B cell (primary cell): ENCODE measurements around the gene RCN2. TPM values are rescaled to one million over a fixed set of nuclear protein-coding genes. Genes with fewer than 3 reads are reported as not detected.

ENCODE experiments used
- ATAC-seq: fragments of 200-7000 bp; cut with Tn5 transposase; one replicate; pipeline ENCODE4 v1.10.0; 2021; ENCODE audit warnings: low read depth, mild to moderate bottlenecking, moderate number of reproducible peaks, moderate library complexity
- CTCF ChIA-PET: fragments of 350-600 bp; sonication (Branson Sonifier 250); formaldehyde crosslinking; loops from one replicate; lab custom pipeline; 2021; ENCODE audit warnings: antibody characterized with exemption, inconsistent platforms; lab: Charles Lee
- POLR2A ChIA-PET: fragments of 350-600 bp; sonication (Branson Sonifier 250); formaldehyde crosslinking; loops from one replicate; lab custom pipeline; 2021; ENCODE audit warnings: antibody characterized with exemption; lab: Charles Lee
- DNase-seq: peaks from one replicate; pipeline ENCODE4 v3.0.0; 2013
- H2AFZ ChIP-seq: 2 replicates; pipeline ENCODE4 v1.6.1; 2012; ENCODE audit warnings: mild to moderate bottlenecking, low read depth, low read length; ENCODE audit not compliant: insufficient read depth, poor library complexity, severe bottlenecking
- H3K27ac ChIP-seq, 2 donors: 1 replicate in 1 of 2; 2 replicates in 1 of 2; pipeline ENCODE4 v1.5.1; 2012 to 2013; ENCODE audit warnings: low read length in 2 of 2, mild to moderate bottlenecking in 2 of 2, moderate library complexity in 1 of 2
- H3K27me3 ChIP-seq, 4 experiments: fragments of 200-600 bp in 1 of 4; sonication (generic) in 1 of 4; replicated peaks in 1 of 4; 1 replicate in 2 of 4; 2 replicates in 2 of 4; pipeline versions ENCODE4 v1.6.1 to v1.7.0; 2013 to 2016; ENCODE audit warnings: low read length in 3 of 4, mild to moderate bottlenecking in 2 of 4, mixed read lengths in 1 of 4, moderate library complexity in 1 of 4; ENCODE audit not compliant: insufficient read depth in 4 of 4, control insufficient read depth in 3 of 4; ENCODE audit errors: control extremely low read depth in 1 of 4
- H3K36me3 ChIP-seq, 2 experiments: replicated peaks in 1 of 2; 1 replicate in 1 of 2; 2 replicates in 1 of 2; pipeline versions ENCODE4 v1.6.1 to v1.7.1; 2013; ENCODE audit warnings: low read length in 1 of 2; ENCODE audit not compliant: insufficient read depth in 2 of 2, control insufficient read depth in 1 of 2; ENCODE audit errors: control extremely low read depth in 1 of 2, extremely low read depth in 1 of 2
- H3K4me1 ChIP-seq, 2 donors: fragments of 200-600 bp in 1 of 2; sonication (generic) in 1 of 2; 1 replicate in 1 of 2; 2 replicates in 1 of 2; pipeline versions ENCODE4 v1.5.1 to v1.6.1; 2013 to 2017; ENCODE audit warnings: low read length in 2 of 2; ENCODE audit not compliant: control insufficient read depth in 2 of 2, insufficient read depth in 2 of 2
- H3K4me2 ChIP-seq: replicated peaks from 2 replicates; pipeline ENCODE3; 2012; ENCODE audit warnings: mild to moderate bottlenecking, low read depth, low read length; ENCODE audit not compliant: poor library complexity, severe bottlenecking
- H3K4me3 ChIP-seq, 5 experiments: fragments of 200-600 bp in 1 of 5; sonication (generic) in 1 of 5; 1 replicate in 3 of 5; 2 replicates in 2 of 5; pipeline versions ENCODE4 v1.5.1 to v1.7.0; 2011 to 2016; ENCODE audit warnings: low read length in 4 of 5, mild to moderate bottlenecking in 4 of 5, low read depth in 2 of 5, control low read depth in 1 of 5, moderate library complexity in 1 of 5; ENCODE audit not compliant: insufficient read depth in 1 of 5; ENCODE audit errors: control extremely low read depth in 1 of 5, extremely low read depth in 1 of 5
- H3K79me2 ChIP-seq: fragments of 200-600 bp; sonication (generic); one replicate; pipeline ENCODE4 v1.6.0; 2016; ENCODE audit warnings: low read length; ENCODE audit not compliant: control insufficient read depth, insufficient read depth
- H3K9ac ChIP-seq: fragments of 200-600 bp; sonication (generic); 2 replicates; pipeline ENCODE4 v1.6.1; 2017; ENCODE audit warnings: mild to moderate bottlenecking, low read length, moderate library complexity
- H3K9me3 ChIP-seq, 3 donors: one replicate each; pipeline versions ENCODE4 v1.6.1 to v1.7.1; 2013; ENCODE audit warnings: low read length in 2 of 3; ENCODE audit not compliant: control insufficient read depth in 2 of 3, insufficient read depth in 1 of 3; ENCODE audit errors: control extremely low read depth in 1 of 3
- H4K20me1 ChIP-seq: 2 replicates; pipeline ENCODE4 v1.6.0; 2012; ENCODE audit warnings: mild to moderate bottlenecking, low read length; ENCODE audit not compliant: insufficient read depth, control insufficient read depth, poor library complexity, severe bottlenecking
- H3K27ac Mint-ChIP-seq: one replicate; pipeline ENCODE4 v1.8.0; 2021; ENCODE audit warnings: mixed read lengths
- H3K27me3 Mint-ChIP-seq: one replicate; pipeline ENCODE4 v1.8.0; 2021; ENCODE audit warnings: mixed read lengths
- H3K4me1 Mint-ChIP-seq: one replicate; pipeline ENCODE4 v1.8.0; 2021; ENCODE audit warnings: mixed read lengths
- H3K4me3 Mint-ChIP-seq: one replicate; pipeline ENCODE4 v1.8.0; 2021; ENCODE audit warnings: mixed read lengths
- H3K9me3 Mint-ChIP-seq: one replicate; pipeline ENCODE4 v1.8.0; 2022; ENCODE audit warnings: mixed read lengths; ENCODE audit not compliant: insufficient read depth
- EZH2 ChIP-seq: IDR thresholded peaks from 2 replicates; pipeline ENCODE4 v1.6.1; 2012; ENCODE audit warnings: borderline replicate concordance, low read depth, mild to moderate bottlenecking, moderate library complexity, low read length; ENCODE audit not compliant: insufficient read depth, poor library complexity, severe bottlenecking
- WGBS: methylation state at CpG from one replicate; pipeline ENCODE4 v1.1.5; 2013; ENCODE audit warnings: missing lambda C conversion rate; ENCODE audit not compliant: insufficient coverage; 5-methylcytosine and 5-hydroxymethylcytosine counted together
- intact Hi-C: fragments of 100-400 bp; cut with micrococcal nuclease; formaldehyde crosslinking; loops from one replicate; pipeline ENCODE4 v1.10.0; 2022
- polyA plus RNA-seq: library from polyadenylated mRNA; depleted of rRNA; stranded (reverse); fragments of >200 nt; gene quantifications from 2 replicates; pipeline ENCODE4 v1.2.3, GENCODE V29; 2012
- total RNA-seq, 2 donors: library from RNA; stranded (reverse); fragments of 120-200 nt in 1 of 2; gene quantifications; 1 replicate in 1 of 2; 2 replicates in 1 of 2; pipeline versions ENCODE4 v1.2.3 to v1.2.4, GENCODE V29; 2013 to 2022
- TF ChIP-seq, protein P1 (sequence below): fragments of 200-600 bp; IDR thresholded peaks from one replicate; pipeline ENCODE4 v1.8.0; 2022; ENCODE audit warnings: antibody characterized with exemption, mild to moderate bottlenecking

RCN2 gene
- total and polyA plus RNA-seq, 2 donors (not counting 1 experiment from before 2014, with no cell fraction given): 16.7 to 27.8 TPM

DNA sequence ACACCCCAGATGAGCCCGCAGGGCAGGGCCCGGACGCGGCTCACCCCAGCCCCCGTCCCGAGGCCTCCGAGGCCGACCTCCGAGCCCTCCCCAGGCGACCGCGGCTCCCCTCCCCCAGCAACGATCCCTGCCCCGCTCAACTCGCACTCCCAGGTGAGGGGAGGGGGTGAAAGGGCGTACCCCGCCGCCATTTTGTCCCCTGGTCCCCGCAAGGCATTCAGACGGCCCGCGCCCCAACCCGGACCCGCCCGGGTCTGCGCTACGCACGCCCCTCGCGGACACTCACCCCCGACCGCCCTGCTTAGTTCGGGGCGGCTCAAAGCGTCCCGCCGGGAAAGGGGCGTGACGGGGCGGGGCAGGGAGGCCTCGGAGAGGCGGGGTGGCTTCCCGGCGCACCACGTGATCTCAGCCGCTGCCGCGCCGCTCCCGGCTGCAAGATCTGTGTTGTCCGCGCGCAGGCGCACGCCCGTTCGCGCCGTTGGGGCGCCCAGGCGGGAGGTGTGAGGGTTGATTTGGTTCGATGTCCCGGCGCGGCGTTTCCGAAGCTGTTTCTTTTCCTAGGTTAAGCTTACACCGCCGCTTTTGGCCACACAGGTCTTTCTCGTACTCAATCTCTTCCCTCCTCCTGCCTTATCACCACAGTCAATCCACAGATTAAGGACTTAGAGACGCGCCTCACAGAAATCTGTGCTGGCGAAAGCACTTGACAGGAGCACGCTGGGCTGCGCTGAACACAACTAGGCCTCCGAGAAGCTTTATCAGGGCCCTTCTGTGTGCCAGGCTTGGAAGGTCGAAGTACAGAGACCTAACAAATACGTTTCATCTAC, 26.3 kb upstream of the RCN2 start, which contains the start of gene SCAPER:
Gene SCAPER (minus strand): TSS at position 328 of the 827 bp plus-strand sequence. CDS start 21,523 bp downstream, outside the sequence.
- no peaks in the 10 kb centered on the region for H3K36me3 ChIP-seq
- H3K9me3 ChIP-seq: no peaks in the 10 kb centered on the region
- TF ChIP-seq, protein P1, sequence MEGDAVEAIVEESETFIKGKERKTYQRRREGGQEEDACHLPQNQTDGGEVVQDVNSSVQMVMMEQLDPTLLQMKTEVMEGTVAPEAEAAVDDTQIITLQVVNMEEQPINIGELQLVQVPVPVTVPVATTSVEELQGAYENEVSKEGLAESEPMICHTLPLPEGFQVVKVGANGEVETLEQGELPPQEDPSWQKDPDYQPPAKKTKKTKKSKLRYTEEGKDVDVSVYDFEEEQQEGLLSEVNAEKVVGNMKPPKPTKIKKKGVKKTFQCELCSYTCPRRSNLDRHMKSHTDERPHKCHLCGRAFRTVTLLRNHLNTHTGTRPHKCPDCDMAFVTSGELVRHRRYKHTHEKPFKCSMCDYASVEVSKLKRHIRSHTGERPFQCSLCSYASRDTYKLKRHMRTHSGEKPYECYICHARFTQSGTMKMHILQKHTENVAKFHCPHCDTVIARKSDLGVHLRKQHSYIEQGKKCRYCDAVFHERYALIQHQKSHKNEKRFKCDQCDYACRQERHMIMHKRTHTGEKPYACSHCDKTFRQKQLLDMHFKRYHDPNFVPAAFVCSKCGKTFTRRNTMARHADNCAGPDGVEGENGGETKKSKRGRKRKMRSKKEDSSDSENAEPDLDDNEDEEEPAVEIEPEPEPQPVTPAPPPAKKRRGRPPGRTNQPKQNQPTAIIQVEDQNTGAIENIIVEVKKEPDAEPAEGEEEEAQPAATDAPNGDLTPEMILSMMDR: no peak
- H3K27ac Mint-ChIP-seq: peak within 1 kb of the TSS; percentile 89
- ATAC-seq: peak; percentile 88
- peak within 1 kb of the TSS; percentile 91 for H3K4me3 Mint-ChIP-seq
- peaks cover 52% of the 10 kb centered on the region for H3K4me1 Mint-ChIP-seq
- intact Hi-C loops: loop anchor here (1.0 to 10.0 kb wide), 3 partner anchors 26 to 515 kb away; partner anchors contain the start of genes HMG20A, PEAK1, PSTPIP1 and RCN2
- no peaks in the 10 kb centered on the region for H3K27me3 ChIP-seq
- H3K27ac ChIP-seq: peak within 1 kb of the TSS; percentile 82 to 92
- H3K4me3 ChIP-seq: peak within 1 kb of the TSS; percentile 76 to 93 (median 80)
- ChIA-PET CTCF (interaction anchor here (0.6 to 4.4 kb wide), 7 partner anchors 11 to 638 kb away, joined by 3 to 33 read pairs (median 4); partner anchors contain the start of gene RCN2), POLR2A (interaction anchor here (1.3 kb wide), 1 partner anchor 26 kb away, joined by 4 read pairs; the partner anchor contains the start of gene RCN2)
- 2% methylated on average over 56 of the region's 78 CpGs for WGBS
- H3K4me2 ChIP-seq: peak within 1 kb of the TSS; percentile 93
- peak within 1 kb of the TSS; percentile 89 for H3K9ac ChIP-seq
- peak within 1 kb of the TSS; percentile 91 for H2AFZ ChIP-seq
- peak; percentile 94 for DNase-seq
- H3K79me2 ChIP-seq: peaks cover 28% of the 10 kb centered on the region
- no peaks in the 10 kb centered on the region for H3K27me3 Mint-ChIP-seq
- H3K9me3 Mint-ChIP-seq: peaks cover 2% of the 10 kb centered on the region
- no peaks in the 10 kb centered on the region for H4K20me1 ChIP-seq
- peaks cover 32 to 36% of the 10 kb centered on the region in 2 donors for H3K4me1 ChIP-seq

DNA sequence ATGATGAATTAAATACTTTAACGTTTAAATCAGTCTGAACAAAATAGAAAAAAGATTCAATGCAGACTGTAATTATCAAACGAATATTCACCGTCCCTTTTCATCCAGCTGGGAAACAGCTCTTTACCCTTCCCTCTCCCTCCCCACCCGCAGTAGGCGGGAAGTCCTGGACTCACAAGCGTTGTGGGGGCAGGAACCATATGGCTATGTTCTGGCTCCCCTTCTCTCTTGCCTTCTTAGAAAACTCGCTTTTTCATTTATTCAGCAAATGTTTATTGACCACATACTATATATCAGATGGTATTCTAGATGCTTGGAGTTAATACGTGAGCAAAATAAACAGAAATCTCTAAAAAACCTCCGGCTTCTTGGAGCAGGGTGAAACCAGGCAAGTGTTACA, 25.7 kb upstream of the RCN2 start:
- H4K20me1 ChIP-seq: no peaks in the 10 kb centered on the region
- peak overlapping the region; percentile 89 for H3K9ac ChIP-seq
- H3K27ac ChIP-seq: peak overlapping the region; percentile 82 to 92
- H3K4me1 Mint-ChIP-seq: peaks cover 52% of the 10 kb centered on the region
- H3K27me3 Mint-ChIP-seq: no peaks in the 10 kb centered on the region
- peaks cover 28% of the 10 kb centered on the region for H3K79me2 ChIP-seq
- CTCF ChIA-PET: interaction anchor here (0.6 to 1.8 kb wide), 4 partner anchors 83 to 637 kb away, joined by 3 to 7 read pairs (median 4); no protein-coding TSS in a partner anchor
- TF ChIP-seq, protein P1: no peak
- no peak for TF ChIP-seq EZH2
- H3K27me3 ChIP-seq: no peaks in the 10 kb centered on the region
- POLR2A ChIA-PET: interaction anchor here (1.3 kb wide), 1 partner anchor 26 kb away, joined by 4 read pairs; the partner anchor contains the start of gene RCN2
- DNase-seq (no peak), ATAC-seq (no peak)
- 36% methylated on average over 4 of the region's 9 CpGs for WGBS
- no peaks in the 10 kb centered on the region for H3K36me3 ChIP-seq
- peak overlapping the region; percentile 93 for H3K4me2 ChIP-seq
- H3K4me3 ChIP-seq: peak overlapping the region; percentile 76 to 93 (median 80)
- H3K4me1 ChIP-seq: peaks cover 32 to 36% of the 10 kb centered on the region in 2 donors
- H2AFZ ChIP-seq: peak overlapping the region; percentile 91
- H3K9me3 ChIP-seq: no peaks in the 10 kb centered on the region
- H3K9me3 Mint-ChIP-seq: peaks cover 2% of the 10 kb centered on the region
- intact Hi-C loops: loop anchor here (1.0 to 10.0 kb wide), 3 partner anchors 25 to 514 kb away; partner anchors contain the start of genes HMG20A, PEAK1, PSTPIP1 and RCN2
- peak overlapping the region; percentile 91 for H3K4me3 Mint-ChIP-seq
- H3K27ac Mint-ChIP-seq: peak overlapping the region; percentile 89
